Stimulated activated naive B cell treated with anti-CD40 and anti-IgM and Interleukin-4, amounts not matched to agents 10 μg/mL and 1 μg/mL and 100 μg/mL, for 72 hours (primary cell): Measurements from ENCODE around the gene FAM13A.
"Not testable (repeated sequence)": the region's sequence is repeated elsewhere in the genome, so short reads cannot be mapped to it uniquely, and the experiment has no call there.

Experiments
- ATAC-seq, 2 donors: fragments of 150-1000 bp; cut with Tn5 transposase; replicated peaks; 2 replicates each; pipeline ENCODE4 v1.10.0; 2021; ENCODE audit warnings: moderate library complexity in 1 of 2
- DNase-seq: peaks from one replicate; pipeline ENCODE4 v3.0.0; 2021
- H3K27ac Mint-ChIP-seq: one replicate; pipeline ENCODE4 v1.8.0; 2022; ENCODE audit warnings: mild to moderate bottlenecking, mixed read lengths
- H3K27me3 Mint-ChIP-seq, 2 donors: one replicate each; pipeline ENCODE4 v1.8.0; 2022; ENCODE audit warnings: mixed read lengths in 2 of 2
- H3K36me3 Mint-ChIP-seq, 2 donors: one replicate each; pipeline ENCODE4 v1.8.0; 2022; ENCODE audit warnings: mixed read lengths in 2 of 2, mild to moderate bottlenecking in 1 of 2
- H3K4me1 Mint-ChIP-seq, 2 donors: one replicate each; pipeline ENCODE4 v1.8.0; 2022; ENCODE audit warnings: mixed read lengths in 2 of 2, mild to moderate bottlenecking in 1 of 2
- H3K4me3 Mint-ChIP-seq, 2 donors: one replicate each; pipeline ENCODE4 v1.8.0; 2022; ENCODE audit warnings: mild to moderate bottlenecking in 2 of 2, mixed read lengths in 2 of 2, moderate library complexity in 1 of 2
- H3K9me3 Mint-ChIP-seq, 2 donors: one replicate each; pipeline ENCODE4 v1.8.0; 2022; ENCODE audit warnings: mixed read lengths in 2 of 2, mild to moderate bottlenecking in 1 of 2

Gene FAM13A

GRCh38 chr4:89000382-89000781 is 56.6 kb downstream of the FAM13A start:
- Mint-ChIP-seq H3K27me3 (no peaks in the 10 kb centered on the region), H3K4me1 (no peaks in the 10 kb centered on the region), H3K27ac (no peak overlapping the region), H3K36me3 (no peaks in the 10 kb centered on the region), H3K9me3 (no peaks in the 10 kb centered on the region), H3K4me3 (no peak overlapping the region)
- DNase-seq (no peak), ATAC-seq (no peak)

GRCh38 chr4:88999392-88999930 is 57.5 kb downstream of the FAM13A start:
- no peaks in the 10 kb centered on the region for H3K9me3 Mint-ChIP-seq
- DNase-seq, result no peak
- H3K27me3 Mint-ChIP-seq, result no peaks in the 10 kb centered on the region
- ATAC-seq, result no peak
- H3K27ac Mint-ChIP-seq, result no peak overlapping the region
- no peaks in the 10 kb centered on the region for H3K4me1 Mint-ChIP-seq
- no peak overlapping the region for H3K4me3 Mint-ChIP-seq
- H3K36me3 Mint-ChIP-seq, result no peaks in the 10 kb centered on the region

- Mint-ChIP-seq H3K4me1 (no peaks in the 10 kb centered on the region), H3K9me3 (no peaks in the 10 kb centered on the region), H3K27ac (no peak overlapping the region), H3K36me3 (no peaks in the 10 kb centered on the region), H3K4me3 (no peak overlapping the region), H3K27me3 (no peaks in the 10 kb centered on the region)
- DNase-seq (no peak), ATAC-seq (no peak)
These were observed 58.1 kb downstream of the FAM13A start for GRCh38 chr4:88998891-88999290.

- Mint-ChIP-seq H3K27me3 (no peaks in the 10 kb centered on the region), H3K36me3 (no peaks in the 10 kb centered on the region)
- ATAC-seq, result no peak
These were observed 59.0 kb downstream of the FAM13A start for GRCh38 chr4:88998001-88998400.

GRCh38 chr4:88995874-88996273 is 61.1 kb downstream of the FAM13A start:
- DNase-seq (no peak), ATAC-seq (no peak)
- Mint-ChIP-seq H3K27ac (no peak overlapping the region), H3K4me3 (no peak overlapping the region), H3K9me3 (no peaks in the 10 kb centered on the region), H3K4me1 (no peaks in the 10 kb centered on the region), H3K36me3 (no peaks in the 10 kb centered on the region), H3K27me3 (no peaks in the 10 kb centered on the region)

More at GRCh38 chr4:88998001-88998400, 59.0 kb downstream of the FAM13A start:
- no peak for DNase-seq
- no peak overlapping the region for H3K4me3 Mint-ChIP-seq
- no peaks in the 10 kb centered on the region for H3K9me3 Mint-ChIP-seq
- no peak overlapping the region for H3K27ac Mint-ChIP-seq
- no peaks in the 10 kb centered on the region for H3K4me1 Mint-ChIP-seq

GRCh38 chr4:88995257-88995656 is 61.7 kb downstream of the FAM13A start:
- DNase-seq, H3K27ac Mint-ChIP-seq, H3K9me3 Mint-ChIP-seq, H3K27me3 Mint-ChIP-seq, H3K36me3 Mint-ChIP-seq, ATAC-seq, H3K4me3 Mint-ChIP-seq, H3K4me1 Mint-ChIP-seq: not testable (repeated sequence)

GRCh38 chr4:88993246-88993645 is 63.7 kb downstream of the FAM13A start:
- H3K36me3 Mint-ChIP-seq, result no peaks in the 10 kb centered on the region
- H3K27me3 Mint-ChIP-seq, result no peaks in the 10 kb centered on the region
- no peak overlapping the region for H3K4me3 Mint-ChIP-seq
- no peak for ATAC-seq
- DNase-seq, result no peak
- H3K4me1 Mint-ChIP-seq, result no peaks in the 10 kb centered on the region
- no peaks in the 10 kb centered on the region for H3K9me3 Mint-ChIP-seq
- H3K27ac Mint-ChIP-seq, result no peak overlapping the region

- Mint-ChIP-seq H3K9me3 (peaks cover 0 to 2% of the 10 kb centered on the region in 2 donors), H3K27ac (no peak overlapping the region), H3K4me3 (no peak overlapping the region), H3K27me3 (no peaks in the 10 kb centered on the region), H3K4me1 (no peaks in the 10 kb centered on the region), H3K36me3 (no peaks in the 10 kb centered on the region)
- DNase-seq, result no peak
- no peak for ATAC-seq
These were observed 65.2 kb downstream of the FAM13A start for GRCh38 chr4:88991746-88992145.

- Mint-ChIP-seq H3K36me3 (no peaks in the 10 kb centered on the region), H3K4me3 (no peak overlapping the region), H3K27ac (no peak overlapping the region), H3K9me3 (peaks cover 0 to 2% of the 10 kb centered on the region in 2 donors), H3K4me1 (no peaks in the 10 kb centered on the region), H3K27me3 (no peaks in the 10 kb centered on the region)
- ATAC-seq (no peak), DNase-seq (no peak)
These were observed 67.0 kb downstream of the FAM13A start for GRCh38 chr4:88989990-88990389.

GRCh38 chr4:88985088-88985773 is 71.8 kb downstream of the FAM13A start:
- no peak for ATAC-seq
- Mint-ChIP-seq H3K36me3 (no peaks in the 10 kb centered on the region), H3K4me1 (no peaks in the 10 kb centered on the region), H3K4me3 (no peak overlapping the region), H3K9me3 (peaks cover 0 to 2% of the 10 kb centered on the region in 2 donors), H3K27me3 (no peaks in the 10 kb centered on the region), H3K27ac (no peak overlapping the region)
- no peak for DNase-seq

GRCh38 chr4:88982757-88983156 is 74.2 kb downstream of the FAM13A start:
- H3K4me1 Mint-ChIP-seq, result no peaks in the 10 kb centered on the region
- no peaks in the 10 kb centered on the region for H3K27me3 Mint-ChIP-seq
- no peak overlapping the region for H3K4me3 Mint-ChIP-seq
- DNase-seq (no peak), ATAC-seq (no peak)
- H3K9me3 Mint-ChIP-seq, result peaks cover 0 to 2% of the 10 kb centered on the region in 2 donors
- H3K27ac Mint-ChIP-seq, result no peak overlapping the region
- no peaks in the 10 kb centered on the region for H3K36me3 Mint-ChIP-seq

GRCh38 chr4:88981993-88982392 is 75.0 kb downstream of the FAM13A start:
- no peak overlapping the region for H3K27ac Mint-ChIP-seq
- no peak for ATAC-seq
- H3K27me3 Mint-ChIP-seq, result no peaks in the 10 kb centered on the region
- no peaks in the 10 kb centered on the region for H3K4me1 Mint-ChIP-seq
- no peak overlapping the region for H3K4me3 Mint-ChIP-seq
- no peaks in the 10 kb centered on the region for H3K9me3 Mint-ChIP-seq
- no peaks in the 10 kb centered on the region for H3K36me3 Mint-ChIP-seq
- no peak for DNase-seq

- H3K4me1 Mint-ChIP-seq, result no peaks in the 10 kb centered on the region
- H3K4me3 Mint-ChIP-seq, result no peak overlapping the region
- no peaks in the 10 kb centered on the region for H3K36me3 Mint-ChIP-seq
- H3K27ac Mint-ChIP-seq, result no peak overlapping the region
- no peak for ATAC-seq
- no peaks in the 10 kb centered on the region for H3K9me3 Mint-ChIP-seq
- no peaks in the 10 kb centered on the region for H3K27me3 Mint-ChIP-seq
- DNase-seq, result no peak
These were observed 75.4 kb downstream of the FAM13A start for GRCh38 chr4:88981556-88981955.

GRCh38 chr4:88979276-88979675 is 77.7 kb downstream of the FAM13A start:
- Mint-ChIP-seq H3K27ac (no peak overlapping the region), H3K36me3 (no peaks in the 10 kb centered on the region), H3K27me3 (no peaks in the 10 kb centered on the region), H3K4me3 (no peak overlapping the region), H3K9me3 (peaks cover 0 to 2% of the 10 kb centered on the region in 2 donors), H3K4me1 (no peaks in the 10 kb centered on the region)
- DNase-seq (no peak), ATAC-seq (no peak)

GRCh38 chr4:88976775-88977035 is 80.3 kb downstream of the FAM13A start:
- ATAC-seq, result no peak
- H3K4me1 Mint-ChIP-seq, result no peaks in the 10 kb centered on the region
- H3K9me3 Mint-ChIP-seq, result peaks cover 8 to 11% of the 10 kb centered on the region in 2 donors
- no peaks in the 10 kb centered on the region for H3K36me3 Mint-ChIP-seq
- no peaks in the 10 kb centered on the region for H3K27me3 Mint-ChIP-seq
- no peak overlapping the region for H3K27ac Mint-ChIP-seq
- H3K4me3 Mint-ChIP-seq, result no peak overlapping the region
- no peak for DNase-seq
